Measurements from ENCODE around the gene TST. TPM values are rescaled to one million over a fixed set of nuclear protein-coding genes. Genes with fewer than 3 reads are reported as not detected.

TST gene
- total RNA-seq, 1 experiment from 2014 or later, result 44.9 TPM

DNA sequence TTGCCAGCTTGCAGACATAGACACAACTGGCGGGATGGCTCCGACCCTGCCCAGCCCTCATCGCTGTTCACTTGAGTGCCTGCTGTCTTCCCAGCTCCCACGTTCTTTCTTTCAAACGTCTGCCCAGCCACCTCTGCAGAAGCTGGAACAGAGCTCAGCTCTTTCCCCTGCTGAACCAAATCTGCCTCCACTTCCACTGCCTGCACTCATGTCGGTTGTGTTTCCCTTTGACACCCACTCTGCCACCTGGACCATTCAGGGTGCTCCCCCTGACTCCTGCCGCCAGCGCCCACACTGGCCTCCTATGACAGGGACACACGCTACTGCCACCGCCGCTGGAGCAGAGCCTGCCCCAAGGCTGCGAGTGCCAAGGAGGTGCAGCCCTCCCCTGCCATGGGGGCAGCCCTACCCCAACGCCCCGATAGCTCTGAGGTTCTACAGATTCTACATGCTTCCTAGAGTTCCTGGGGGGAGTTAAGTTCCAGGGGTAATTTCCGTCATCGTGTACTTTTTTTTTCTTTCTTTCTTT is 37.9 kb downstream of the TST start:
- H3K9me3 ChIP-seq, result no peaks in the 10 kb centered on the region
- intact Hi-C loops (cut with micrococcal nuclease; ENCODE audit: unreplicated experiment), result no loop called here
- H3K27ac Mint-ChIP-seq (ENCODE audit: unreplicated experiment), result no peak overlapping the region
- no TSS peak for BruUV-seq (replicated peaks)
- ChIA-PET POLR2A (interaction anchor here (0.7 kb wide), 1 partner anchor 30 kb away, joined by 17 read pairs; no protein-coding TSS in a partner anchor), CTCF (interaction anchor here (0.9 to 1.3 kb wide), 2 partner anchors 10 to 64 kb away, joined by 3 read pairs; no protein-coding TSS in a partner anchor)
- no peaks in the 10 kb centered on the region for H3K9me3 Mint-ChIP-seq (ENCODE audit: unreplicated experiment)
- TF ChIP-seq, protein P1, sequence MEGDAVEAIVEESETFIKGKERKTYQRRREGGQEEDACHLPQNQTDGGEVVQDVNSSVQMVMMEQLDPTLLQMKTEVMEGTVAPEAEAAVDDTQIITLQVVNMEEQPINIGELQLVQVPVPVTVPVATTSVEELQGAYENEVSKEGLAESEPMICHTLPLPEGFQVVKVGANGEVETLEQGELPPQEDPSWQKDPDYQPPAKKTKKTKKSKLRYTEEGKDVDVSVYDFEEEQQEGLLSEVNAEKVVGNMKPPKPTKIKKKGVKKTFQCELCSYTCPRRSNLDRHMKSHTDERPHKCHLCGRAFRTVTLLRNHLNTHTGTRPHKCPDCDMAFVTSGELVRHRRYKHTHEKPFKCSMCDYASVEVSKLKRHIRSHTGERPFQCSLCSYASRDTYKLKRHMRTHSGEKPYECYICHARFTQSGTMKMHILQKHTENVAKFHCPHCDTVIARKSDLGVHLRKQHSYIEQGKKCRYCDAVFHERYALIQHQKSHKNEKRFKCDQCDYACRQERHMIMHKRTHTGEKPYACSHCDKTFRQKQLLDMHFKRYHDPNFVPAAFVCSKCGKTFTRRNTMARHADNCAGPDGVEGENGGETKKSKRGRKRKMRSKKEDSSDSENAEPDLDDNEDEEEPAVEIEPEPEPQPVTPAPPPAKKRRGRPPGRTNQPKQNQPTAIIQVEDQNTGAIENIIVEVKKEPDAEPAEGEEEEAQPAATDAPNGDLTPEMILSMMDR (IDR thresholded peaks at IDR 0.05; ENCODE audit: insufficient read depth in 1 of 2, low read depth in 1 of 2, low read length in 1 of 2, severe bottlenecking in 1 of 2, unreplicated experiment in 1 of 2), result no peak
- no peaks in the 10 kb centered on the region for H3K36me3 Mint-ChIP-seq (ENCODE audit: insufficient read depth, unreplicated experiment)
- H3K4me3 Mint-ChIP-seq (ENCODE audit: unreplicated experiment), result no peak overlapping the region
- no peaks in the 10 kb centered on the region for H3K4me1 Mint-ChIP-seq (ENCODE audit: low read depth, unreplicated experiment)
- no peaks in the 10 kb centered on the region for H3K36me3 ChIP-seq (ENCODE audit: control insufficient read depth, insufficient read depth, low read length)
- H3K4me3 ChIP-seq (ENCODE audit: low read depth, low read length), result no peak overlapping the region
- peaks cover 6% of the 10 kb centered on the region for H3K27me3 Mint-ChIP-seq (ENCODE audit: insufficient read depth, unreplicated experiment)
- DNase-seq, result no peak
- H3K4me1 ChIP-seq, result no peaks in the 10 kb centered on the region
- H3K27me3 ChIP-seq (replicated peaks; ENCODE audit: control insufficient read depth, insufficient read depth, low read length), result no peaks in the 10 kb centered on the region; the same call in 1 of the 2 replicates

- no peak overlapping the region for H3K27ac Mint-ChIP-seq (ENCODE audit: unreplicated experiment)
- no TSS peak for BruUV-seq (replicated peaks)
- Histone ChIP-seq H3K4me1 (no peaks in the 10 kb centered on the region), H3K4me3 (ENCODE audit: low read depth, low read length) (no peak overlapping the region), H3K27me3 (replicated peaks; ENCODE audit: control insufficient read depth, insufficient read depth, low read length) (no peaks in the 10 kb centered on the region), H3K9me3 (no peaks in the 10 kb centered on the region), H3K36me3 (ENCODE audit: control insufficient read depth, insufficient read depth, low read length) (no peaks in the 10 kb centered on the region)
- no peaks in the 10 kb centered on the region for H3K9me3 Mint-ChIP-seq (ENCODE audit: unreplicated experiment)
- ChIA-PET CTCF (interaction anchor here (0.6 to 0.7 kb wide), 3 partner anchors 17 to 1910 kb away, joined by 4 to 7 read pairs (median 5); no protein-coding TSS in a partner anchor), POLR2A (no interaction called here)
- H3K4me3 Mint-ChIP-seq (ENCODE audit: unreplicated experiment), result no peak overlapping the region
- peaks cover 8% of the 10 kb centered on the region for H3K27me3 Mint-ChIP-seq (ENCODE audit: insufficient read depth, unreplicated experiment)
- intact Hi-C loops (cut with micrococcal nuclease; ENCODE audit: unreplicated experiment), result no loop called here
- H3K36me3 Mint-ChIP-seq (ENCODE audit: insufficient read depth, unreplicated experiment), result no peaks in the 10 kb centered on the region
- no peaks in the 10 kb centered on the region for H3K4me1 Mint-ChIP-seq (ENCODE audit: low read depth, unreplicated experiment)
- TF ChIP-seq, protein P1 (IDR thresholded peaks at IDR 0.05; ENCODE audit: insufficient read depth in 1 of 2, low read depth in 1 of 2, low read length in 1 of 2, severe bottlenecking in 1 of 2, unreplicated experiment in 1 of 2), result no peak
- no peak for DNase-seq
Measured at GRCh38 chr22:36979016-36979910, 40.0 kb downstream of the TST start.

- Mint-ChIP-seq H3K27ac (ENCODE audit: unreplicated experiment) (peak overlapping the region; percentile 26), H3K36me3 (ENCODE audit: insufficient read depth, unreplicated experiment) (no peaks in the 10 kb centered on the region), H3K4me3 (ENCODE audit: unreplicated experiment) (peak overlapping the region; percentile 69), H3K4me1 (ENCODE audit: low read depth, unreplicated experiment) (no peaks in the 10 kb centered on the region), H3K27me3 (ENCODE audit: insufficient read depth, unreplicated experiment) (peaks cover 11% of the 10 kb centered on the region), H3K9me3 (ENCODE audit: unreplicated experiment) (no peaks in the 10 kb centered on the region)
- BruUV-seq (replicated peaks), result no TSS peak
- POLR2A ChIA-PET, result no interaction called here
- Histone ChIP-seq H3K36me3 (ENCODE audit: control insufficient read depth, insufficient read depth, low read length) (no peaks in the 10 kb centered on the region), H3K27me3 (replicated peaks; ENCODE audit: control insufficient read depth, insufficient read depth, low read length) (no peaks in the 10 kb centered on the region), H3K4me1 (no peaks in the 10 kb centered on the region), H3K9me3 (no peaks in the 10 kb centered on the region), H3K4me3 (ENCODE audit: low read depth, low read length) (peak overlapping the region; percentile 24)
- intact Hi-C loops (cut with micrococcal nuclease; ENCODE audit: unreplicated experiment), result loop anchor here (1.0 kb wide), 3 partner anchors 105 to 196 kb away; no protein-coding TSS in a partner anchor
- CTCF ChIA-PET, result interaction anchor here (0.6 to 2.1 kb wide), 5 partner anchors 65 to 204 kb away, joined by 3 to 11 read pairs (median 5); partner anchors contain the start of gene IFT27
- DNase-seq, result peak; percentile 85 to 90
- TF ChIP-seq, protein P1 (IDR thresholded peaks at IDR 0.05; ENCODE audit: insufficient read depth in 1 of 2, low read depth in 1 of 2, low read length in 1 of 2, severe bottlenecking in 1 of 2, unreplicated experiment in 1 of 2), result peak; percentile 82 to 86
Measured at GRCh38 chr22:36977947-36978660, 41.1 kb downstream of the TST start.
